CD4-positive, alpha-beta T cell (primary cell): Measurements from ENCODE around the gene RBCK1. TPM values are rescaled to one million over a fixed set of nuclear protein-coding genes. Genes with fewer than 3 reads are reported as not detected.

ENCODE experiments used
- ATAC-seq: fragments of 200-7000 bp; cut with Tn5 transposase; one replicate; pipeline ENCODE4 v1.10.0; 2022; ENCODE audit warnings: mild to moderate bottlenecking; ENCODE audit not compliant: poor library complexity
- CTCF ChIA-PET: fragments of 350-600 bp; sonication (Branson Sonifier 250); formaldehyde crosslinking; loops from one replicate; lab custom pipeline; 2021; ENCODE audit warnings: antibody characterized with exemption, inconsistent platforms; lab: Charles Lee
- POLR2A ChIA-PET: fragments of 350-600 bp; sonication (Branson Sonifier 250); formaldehyde crosslinking; loops from one replicate; lab custom pipeline; 2021; ENCODE audit warnings: antibody characterized with exemption, inconsistent platforms; lab: Charles Lee
- DNase-seq, 14 experiments: peaks; one replicate each; pipeline ENCODE4 v3.0.0-alpha.2; 2013 to 2020; ENCODE audit warnings: mixed read lengths in 2 of 14
- H3K27ac ChIP-seq, 2 donors: one replicate each; pipeline versions ENCODE4 v1.5.1 to v1.7.0; 2013; ENCODE audit warnings: low read length in 2 of 2, low read depth in 1 of 2, mild to moderate bottlenecking in 1 of 2
- H3K27me3 ChIP-seq, 2 experiments: 1 replicate in 1 of 2; 2 replicates in 1 of 2; pipeline versions ENCODE4 v1.6.1 to v1.7.0; 2013; ENCODE audit warnings: low read length in 2 of 2, control low read depth in 1 of 2, mild to moderate bottlenecking in 1 of 2, moderate library complexity in 1 of 2; ENCODE audit not compliant: insufficient read depth in 2 of 2, control insufficient read depth in 1 of 2
- H3K36me3 ChIP-seq: one replicate; pipeline ENCODE4 v1.6.1; 2013; ENCODE audit warnings: low read length, control low read depth; ENCODE audit not compliant: insufficient read depth
- H3K4me1 ChIP-seq: one replicate; pipeline ENCODE4 v1.6.1; 2013; ENCODE audit warnings: low read length, control low read depth; ENCODE audit not compliant: insufficient read depth
- H3K4me3 ChIP-seq: one replicate; pipeline ENCODE4 v1.5.1; 2013; ENCODE audit warnings: mild to moderate bottlenecking, low read length, moderate library complexity
- H3K9me3 ChIP-seq, 2 experiments: 1 replicate in 1 of 2; 2 replicates in 1 of 2; pipeline versions ENCODE4 v1.6.1 to v1.7.0; 2013; ENCODE audit warnings: low read length in 2 of 2, mild to moderate bottlenecking in 2 of 2, control low read depth in 1 of 2, moderate library complexity in 1 of 2; ENCODE audit not compliant: control insufficient read depth in 1 of 2, insufficient read depth in 1 of 2
- H3K27ac Mint-ChIP-seq: one replicate; pipeline ENCODE4 v1.8.0; 2020; ENCODE audit warnings: mixed read lengths
- H3K27me3 Mint-ChIP-seq: one replicate; pipeline ENCODE4 v1.8.0; 2021; ENCODE audit warnings: mixed read lengths
- H3K36me3 Mint-ChIP-seq: one replicate; pipeline ENCODE4 v1.8.0; 2021; ENCODE audit warnings: low read depth, mixed read lengths
- H3K4me1 Mint-ChIP-seq: one replicate; pipeline ENCODE4 v1.8.0; 2021; ENCODE audit warnings: low read depth, mixed read lengths
- H3K4me3 Mint-ChIP-seq: one replicate; pipeline ENCODE4 v1.8.0; 2020; ENCODE audit warnings: mild to moderate bottlenecking, mixed read lengths
- H3K9me3 Mint-ChIP-seq: one replicate; pipeline ENCODE4 v1.8.0; 2020; ENCODE audit warnings: mixed read lengths
- intact Hi-C, 2 experiments: fragments of 100-400 bp; cut with DNase I in 1 of 2; cut with micrococcal nuclease in 1 of 2; formaldehyde crosslinking; loops; one replicate each; pipeline versions ENCODE4 v1.15.1 to v1.9.0; 2023 to 2025; cut with DNase I, micrococcal nuclease
- total RNA-seq, 174 experiments: library from RNA in 2 of 174; stranded (reverse) in 2 of 174; gene quantifications; one replicate each; pipeline ENCODE4 v1.2.3 and lab custom pipeline; 2021 to 2026
- TF ChIP-seq, protein P1 (sequence below): fragments of 200-600 bp; IDR thresholded peaks from one replicate; pipeline ENCODE4 v1.8.0; 2022; ENCODE audit warnings: antibody characterized with exemption, mild to moderate bottlenecking

RBCK1 gene
- total RNA-seq, 2 experiments from 2014 or later: 53.3 to 57.3 TPM

GRCh38 chr20:401682-402495 is 6.2 kb upstream of the RBCK1 start:
- intact Hi-C loops: no loop called here
- no peak overlapping the region for H3K4me3 ChIP-seq
- ChIA-PET POLR2A (no interaction called here), CTCF (interaction anchor here (0.6 kb wide), 1 partner anchor 11 kb away, joined by 3 read pairs; no protein-coding TSS in a partner anchor)
- H3K9me3 ChIP-seq: no peaks in the 10 kb centered on the region
- H3K27ac Mint-ChIP-seq: no peak overlapping the region
- no peak overlapping the region for H3K4me3 Mint-ChIP-seq
- peaks cover 17% of the 10 kb centered on the region for H3K36me3 Mint-ChIP-seq
- H3K4me1 Mint-ChIP-seq: peaks cover 21% of the 10 kb centered on the region
- DNase-seq (no peak), ATAC-seq (no peak)
- H3K36me3 ChIP-seq: peaks cover 7% of the 10 kb centered on the region
- H3K27me3 Mint-ChIP-seq: no peaks in the 10 kb centered on the region
- H3K27ac ChIP-seq: no peak overlapping the region
- H3K9me3 Mint-ChIP-seq: no peaks in the 10 kb centered on the region
- H3K4me1 ChIP-seq: peaks cover 15% of the 10 kb centered on the region
- TF ChIP-seq, protein P1, sequence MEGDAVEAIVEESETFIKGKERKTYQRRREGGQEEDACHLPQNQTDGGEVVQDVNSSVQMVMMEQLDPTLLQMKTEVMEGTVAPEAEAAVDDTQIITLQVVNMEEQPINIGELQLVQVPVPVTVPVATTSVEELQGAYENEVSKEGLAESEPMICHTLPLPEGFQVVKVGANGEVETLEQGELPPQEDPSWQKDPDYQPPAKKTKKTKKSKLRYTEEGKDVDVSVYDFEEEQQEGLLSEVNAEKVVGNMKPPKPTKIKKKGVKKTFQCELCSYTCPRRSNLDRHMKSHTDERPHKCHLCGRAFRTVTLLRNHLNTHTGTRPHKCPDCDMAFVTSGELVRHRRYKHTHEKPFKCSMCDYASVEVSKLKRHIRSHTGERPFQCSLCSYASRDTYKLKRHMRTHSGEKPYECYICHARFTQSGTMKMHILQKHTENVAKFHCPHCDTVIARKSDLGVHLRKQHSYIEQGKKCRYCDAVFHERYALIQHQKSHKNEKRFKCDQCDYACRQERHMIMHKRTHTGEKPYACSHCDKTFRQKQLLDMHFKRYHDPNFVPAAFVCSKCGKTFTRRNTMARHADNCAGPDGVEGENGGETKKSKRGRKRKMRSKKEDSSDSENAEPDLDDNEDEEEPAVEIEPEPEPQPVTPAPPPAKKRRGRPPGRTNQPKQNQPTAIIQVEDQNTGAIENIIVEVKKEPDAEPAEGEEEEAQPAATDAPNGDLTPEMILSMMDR: no peak
- H3K27me3 ChIP-seq: no peaks in the 10 kb centered on the region

- Mint-ChIP-seq H3K27me3 (no peaks in the 10 kb centered on the region), H3K36me3 (peaks cover 17% of the 10 kb centered on the region), H3K9me3 (no peaks in the 10 kb centered on the region), H3K27ac (no peak overlapping the region), H3K4me1 (peaks cover 27% of the 10 kb centered on the region), H3K4me3 (no peak overlapping the region)
- intact Hi-C loops: no loop called here
- ATAC-seq: no peak
- H3K27me3 ChIP-seq: no peaks in the 10 kb centered on the region
- TF ChIP-seq, protein P1: no peak
- CTCF ChIA-PET: no interaction called here
- no peak overlapping the region for H3K27ac ChIP-seq
- no peaks in the 10 kb centered on the region for H3K9me3 ChIP-seq
- DNase-seq: peak in 1 of 14 experiments; percentile 9
- H3K4me1 ChIP-seq: peaks cover 21% of the 10 kb centered on the region
- POLR2A ChIA-PET: no interaction called here
- H3K36me3 ChIP-seq: peaks cover 1% of the 10 kb centered on the region
- H3K4me3 ChIP-seq: no peak overlapping the region
Measured at GRCh38 chr20:402496-402885, 5.6 kb upstream of the RBCK1 start.

GRCh38 chr20:402898-403581 is 5.1 kb upstream of the RBCK1 start:
- ATAC-seq (no peak), DNase-seq (no peak)
- H3K4me3 ChIP-seq: no peak overlapping the region
- Mint-ChIP-seq H3K4me3 (no peak overlapping the region), H3K27ac (no peak overlapping the region), H3K4me1 (peaks cover 28% of the 10 kb centered on the region), H3K9me3 (no peaks in the 10 kb centered on the region), H3K27me3 (no peaks in the 10 kb centered on the region), H3K36me3 (peaks cover 12% of the 10 kb centered on the region)
- ChIA-PET CTCF (no interaction called here), POLR2A (no interaction called here)
- H3K27ac ChIP-seq: no peak overlapping the region
- H3K27me3 ChIP-seq: no peaks in the 10 kb centered on the region
- H3K9me3 ChIP-seq: no peaks in the 10 kb centered on the region
- peaks cover 23% of the 10 kb centered on the region for H3K4me1 ChIP-seq
- intact Hi-C loops: no loop called here
- no peaks in the 10 kb centered on the region for H3K36me3 ChIP-seq
- TF ChIP-seq, protein P1: no peak
